ENCODE data around the gene FBRSL1. TPM values are rescaled to one million over a fixed set of nuclear protein-coding genes. Genes with fewer than 3 reads are reported as not detected.

The FBRSL1 gene
- total and polyA plus RNA-seq, 9 of the 15 experiments (the other 6 are each of a cell fraction or from before 2014, with no cell fraction given) = 0.24 to 129 (median 7.3) TPM

- in situ Hi-C loops (cut with MboI) = no loop called here
- Histone ChIP-seq H3K9me1 (ENCODE audit: control insufficient read depth, insufficient read depth, low read length) (no peaks in the 10 kb centered on the region), H3K79me2 (ENCODE audit: control insufficient read depth, insufficient read depth, low read length) (no peaks in the 10 kb centered on the region), H3K27ac (ENCODE audit: extremely low read depth, low read depth, low read length) (no peak overlapping the region), H3K4me2 (ENCODE audit: insufficient read depth, low read length) (no peak overlapping the region), H3K27me3 (ENCODE audit: control insufficient read depth in 2 of 2, insufficient read depth in 2 of 2, low read length in 2 of 2) (peaks cover 57 to 68% of the 10 kb centered on the region in 2 experiments), H2AFZ (ENCODE audit: low read depth, low read length) (no peak overlapping the region), H3K4me3 (no peak overlapping the region), H3K36me3 (ENCODE audit: control insufficient read depth, insufficient read depth, low read length) (no peaks in the 10 kb centered on the region), H3K9me3 (replicated peaks; ENCODE audit: control insufficient read depth, insufficient read depth, low read depth, low read length) (peaks cover 3% of the 10 kb centered on the region; the same call in 1 of the 2 replicates), H3K4me1 (replicated peaks in 1 of 2; ENCODE audit: control insufficient read depth in 2 of 2, insufficient read depth in 2 of 2, low read length in 2 of 2) (peaks cover 10 to 58% of the 10 kb centered on the region in 2 experiments), H4K20me1 (replicated peaks; ENCODE audit: control insufficient read depth, insufficient read depth, low read length) (peaks cover 17% of the 10 kb centered on the region; the same call in 1 of the 2 replicates), H3K9ac (ENCODE audit: insufficient read depth in 1 of 2, low read depth in 2 of 2, low read length in 2 of 2) (no peak overlapping the region)
- ChIA-PET CTCF (ENCODE audit: low intra/inter-chr PET ratio) (no interaction called here), POLR2A (no interaction called here)
- no peak for TF ChIP-seq ARID2 (IDR thresholded peaks at IDR 0.05)
- TF ChIP-seq SMC3 (conservative IDR thresholded peaks at IDR 0.05; ENCODE audit: insufficient read depth, low read depth, low read length) = no peak
- no peak for TF ChIP-seq STAT6 (CRISPR knock-in tag; IDR thresholded peaks at IDR 0.05)
- no peak for TF ChIP-seq NR2F6 (CRISPR knock-in tag; IDR thresholded peaks at IDR 0.05)
- no peak for TF ChIP-seq ZNF445 (CRISPR knock-in tag; IDR thresholded peaks at IDR 0.05; ENCODE audit: low read depth)
- TF ChIP-seq XRCC5 (IDR thresholded peaks at IDR 0.05; ENCODE audit: low read depth, low read length) = no peak
- BruUV-seq (replicated peaks) = no TSS peak
- FAIRE-seq (no peak), DNase-seq (ENCODE audit: extremely low read depth in 1 of 4, low spot score in 3 of 4) (no peak), ATAC-seq (no peak)
- 23% methylated on average over 12 of the region's 28 CpGs for WGBS (ENCODE audit: insufficient coverage, low coverage, missing lambda C conversion rate)
- intact Hi-C loops (cut with micrococcal nuclease) = no loop called here
These were observed 5.6 kb upstream of the FBRSL1 start for GRCh38 chr12:132484183-132484890.
